Coronary artery (tissue), 2 donors: ENCODE data around the gene PRPF19.

ENCODE experiments used
- DNase-seq: peaks from one replicate; pipeline ENCODE4 v3.0.0-alpha.2; 2017; ENCODE audit warnings: low spot score
- H3K27ac ChIP-seq, 2 donors: fragments of 200-600 bp; sonication (generic); one replicate each; pipeline ENCODE4 v1.5.1; 2016 to 2019
- H3K4me3 ChIP-seq: fragments of 200-600 bp; sonication (generic); 2 replicates; pipeline ENCODE4 v1.5.1; 2016; ENCODE audit warnings: mild to moderate bottlenecking, moderate library complexity
- TF ChIP-seq, protein P1 (sequence below): fragments of 200-600 bp; sonication (generic); IDR thresholded peaks from one replicate; pipeline ENCODE4 v1.5.1; 2019; ENCODE audit warnings: antibody characterized with exemption

PRPF19 gene

DNA sequence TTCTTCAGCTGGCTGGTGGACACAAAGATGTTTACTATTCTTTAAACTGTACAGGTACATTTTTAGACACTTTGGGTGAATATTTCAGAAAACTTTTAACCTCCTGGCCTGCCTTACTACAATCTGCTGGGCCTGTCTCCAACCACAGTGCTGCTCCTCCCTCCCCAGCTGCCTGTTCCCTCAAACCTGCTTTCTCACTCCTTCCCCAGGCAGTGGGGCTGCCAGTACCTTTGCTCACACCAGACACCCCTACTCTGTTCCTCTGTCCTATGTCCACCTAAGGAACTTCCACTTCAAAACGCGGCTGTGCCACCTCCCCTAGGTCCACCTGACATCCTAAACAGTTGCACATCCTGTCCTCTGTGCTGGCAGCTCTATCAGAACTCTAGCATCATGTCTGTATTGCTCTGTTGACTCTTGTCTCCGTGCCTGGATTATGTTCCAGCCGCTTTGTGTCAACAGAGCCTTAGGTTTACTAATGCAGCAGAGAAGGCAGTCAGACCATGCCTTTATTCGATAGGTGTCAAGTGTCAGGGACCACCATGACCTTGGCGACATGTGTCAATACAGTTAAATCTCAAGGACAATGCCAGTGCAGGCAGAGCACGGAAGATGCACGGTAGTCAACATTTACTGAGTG, 25.6 kb downstream of the PRPF19 start:
- TF ChIP-seq, protein P1, sequence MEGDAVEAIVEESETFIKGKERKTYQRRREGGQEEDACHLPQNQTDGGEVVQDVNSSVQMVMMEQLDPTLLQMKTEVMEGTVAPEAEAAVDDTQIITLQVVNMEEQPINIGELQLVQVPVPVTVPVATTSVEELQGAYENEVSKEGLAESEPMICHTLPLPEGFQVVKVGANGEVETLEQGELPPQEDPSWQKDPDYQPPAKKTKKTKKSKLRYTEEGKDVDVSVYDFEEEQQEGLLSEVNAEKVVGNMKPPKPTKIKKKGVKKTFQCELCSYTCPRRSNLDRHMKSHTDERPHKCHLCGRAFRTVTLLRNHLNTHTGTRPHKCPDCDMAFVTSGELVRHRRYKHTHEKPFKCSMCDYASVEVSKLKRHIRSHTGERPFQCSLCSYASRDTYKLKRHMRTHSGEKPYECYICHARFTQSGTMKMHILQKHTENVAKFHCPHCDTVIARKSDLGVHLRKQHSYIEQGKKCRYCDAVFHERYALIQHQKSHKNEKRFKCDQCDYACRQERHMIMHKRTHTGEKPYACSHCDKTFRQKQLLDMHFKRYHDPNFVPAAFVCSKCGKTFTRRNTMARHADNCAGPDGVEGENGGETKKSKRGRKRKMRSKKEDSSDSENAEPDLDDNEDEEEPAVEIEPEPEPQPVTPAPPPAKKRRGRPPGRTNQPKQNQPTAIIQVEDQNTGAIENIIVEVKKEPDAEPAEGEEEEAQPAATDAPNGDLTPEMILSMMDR, result no peak
- DNase-seq, result no peak
- no peak overlapping the region for H3K27ac ChIP-seq
- no peak overlapping the region for H3K4me3 ChIP-seq

GRCh38 chr11:60879971-60880588, 26.3 kb downstream of the PRPF19 start:
- no peak overlapping the region for H3K27ac ChIP-seq
- DNase-seq, result no peak
- H3K4me3 ChIP-seq, result no peak overlapping the region
- TF ChIP-seq, protein P1, result no peak

DNA sequence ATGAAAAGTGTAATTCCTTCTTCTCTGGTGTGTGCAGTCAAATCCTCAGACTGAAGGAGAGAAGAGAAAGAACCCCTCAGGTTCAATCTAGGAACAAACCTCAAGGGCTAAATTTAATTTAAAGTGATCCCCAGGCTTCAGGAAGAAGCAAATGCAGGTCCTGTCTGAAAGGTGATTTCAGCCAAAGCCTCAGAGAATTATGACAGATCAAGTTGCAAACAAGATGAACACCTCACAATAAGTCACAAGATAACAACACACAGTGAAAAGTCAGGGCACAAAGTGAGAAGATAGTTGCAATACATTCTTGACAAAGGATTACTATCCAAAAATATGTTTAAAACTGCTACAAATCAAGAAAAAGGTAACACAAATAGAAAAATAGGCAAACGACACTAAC, 27.3 kb downstream of the PRPF19 start:
- DNase-seq, result no peak
- H3K27ac ChIP-seq, result no peak overlapping the region
- TF ChIP-seq, protein P1, result no peak
- no peak overlapping the region for H3K4me3 ChIP-seq

DNA sequence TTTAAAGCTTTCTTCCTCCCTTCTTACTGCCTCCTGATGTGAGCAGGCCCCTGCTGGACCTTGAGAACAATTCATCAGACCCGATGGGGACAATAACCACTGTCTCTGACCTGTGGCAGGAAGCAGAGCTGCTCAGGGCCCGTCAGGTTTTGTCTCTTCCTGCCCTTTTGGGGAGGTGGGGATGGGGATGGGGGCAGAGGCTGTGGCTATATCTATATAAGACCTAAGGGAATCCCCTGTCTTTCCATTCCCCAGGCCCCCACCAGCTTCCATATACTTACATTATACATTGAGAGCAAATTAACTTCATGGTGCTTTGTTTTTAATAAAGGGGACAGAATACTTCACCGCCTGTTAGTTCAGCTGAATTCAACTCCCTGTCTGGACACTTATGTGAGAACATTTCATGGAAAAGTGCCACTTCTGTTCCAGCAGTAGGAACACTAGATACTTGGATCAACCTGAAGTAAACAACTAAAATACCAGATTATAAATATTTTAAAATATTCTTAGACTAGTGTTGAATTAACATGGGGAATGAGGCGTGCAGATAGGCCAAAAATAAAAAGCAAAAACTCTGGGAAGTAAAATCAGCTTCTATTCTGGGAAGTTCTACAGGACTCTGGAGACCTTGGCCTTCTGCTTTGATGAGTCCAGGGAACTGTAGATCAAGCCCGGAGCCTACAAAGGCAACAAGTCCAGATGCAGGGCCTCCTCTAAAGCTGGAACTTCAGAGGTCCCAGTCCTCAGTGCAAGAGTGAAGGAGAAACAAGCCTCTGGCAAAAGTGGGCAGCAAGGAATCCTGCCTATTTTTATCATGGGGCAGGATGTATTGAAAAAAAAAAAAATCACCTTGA, 27.9 kb downstream of the PRPF19 start:
- no peak for DNase-seq
- peak overlapping the region; percentile 19 to 34 for H3K27ac ChIP-seq
- H3K4me3 ChIP-seq, result no peak overlapping the region

GRCh38 chr11:60876168-60876485, 30.3 kb downstream of the PRPF19 start:
- H3K27ac ChIP-seq, result no peak overlapping the region
- DNase-seq, result no peak
- H3K4me3 ChIP-seq, result no peak overlapping the region
- TF ChIP-seq, protein P1, result no peak

More for the DNA sequence above, 27.9 kb downstream of the PRPF19 start:
- TF ChIP-seq, protein P1, result no peak

GRCh38 chr11:60875366-60876167, 30.8 kb downstream of the PRPF19 start:
- no peak for DNase-seq
- Histone ChIP-seq H3K27ac (no peak overlapping the region), H3K4me3 (no peak overlapping the region)
- TF ChIP-seq, protein P1, result no peak
